GM18520 (cell line): ENCODE results near the gene RAB40C.

Experiments used
- ATAC-seq: cut with Tn5 transposase; IDR thresholded peaks from one replicate; pipeline ENCODE4 v1.9.1; 2021; ENCODE audit not compliant: unreplicated experiment

RAB40C gene

DNA sequence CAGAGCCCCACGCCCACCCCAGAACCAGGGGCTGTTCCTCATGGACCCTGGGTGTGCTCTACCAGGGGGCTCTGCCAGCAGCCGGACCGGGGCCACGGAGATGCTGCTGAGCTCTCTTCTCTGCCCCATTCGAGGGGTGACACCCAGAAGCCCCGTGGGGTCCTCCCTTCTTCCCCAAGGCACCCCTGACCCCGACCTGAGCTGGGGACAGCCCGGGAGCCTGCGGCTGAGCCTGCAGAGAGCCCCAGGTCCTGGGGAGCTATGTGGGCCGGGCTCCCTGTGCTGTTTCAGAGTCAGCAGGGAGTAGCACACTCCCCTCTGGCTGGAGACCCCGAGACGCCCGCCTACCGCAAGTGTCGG lies 30.9 kb upstream of the RAB40C start:
- no peak for ATAC-seq

DNA sequence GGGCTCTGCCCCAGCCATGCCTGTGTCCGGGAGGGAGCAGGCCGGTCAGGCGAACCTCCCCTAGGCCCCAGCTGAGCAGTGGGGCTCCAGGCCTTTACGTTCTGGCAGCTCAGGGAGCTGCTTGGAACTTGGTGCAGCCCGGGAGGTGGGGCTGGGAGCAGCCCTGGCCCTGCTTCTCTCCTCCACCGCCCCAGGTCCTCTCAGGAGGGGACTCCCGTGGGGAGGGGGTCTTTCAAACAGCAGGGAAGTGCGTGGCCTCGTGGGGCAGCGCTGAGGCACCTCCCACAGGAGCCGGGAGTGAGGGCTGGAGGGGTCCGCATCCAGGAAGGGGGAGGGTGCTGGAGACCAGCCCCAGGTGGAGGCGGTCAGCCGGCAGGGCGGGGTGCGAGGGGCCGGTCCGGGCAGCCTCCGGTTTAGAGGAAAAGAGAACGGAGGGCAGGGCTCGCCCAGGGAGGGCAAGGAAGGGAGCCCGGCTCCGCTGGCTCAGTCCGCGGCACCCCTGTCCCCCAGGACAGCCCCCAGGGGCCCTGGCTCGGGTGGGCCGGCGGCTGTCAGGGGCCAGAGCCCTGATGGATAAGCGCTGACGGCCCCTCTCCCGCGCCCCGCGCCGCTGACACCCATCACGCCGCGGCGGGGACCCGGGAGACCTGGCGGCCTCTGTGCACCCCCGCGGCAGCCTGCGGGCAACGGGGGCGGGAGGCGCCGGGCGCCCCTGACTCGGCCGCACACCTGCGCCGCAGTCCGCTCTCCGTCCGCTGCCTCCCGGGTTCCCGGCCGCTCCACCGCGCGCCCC lies 30.3 kb upstream of the RAB40C start:
- no peak for ATAC-seq

DNA sequence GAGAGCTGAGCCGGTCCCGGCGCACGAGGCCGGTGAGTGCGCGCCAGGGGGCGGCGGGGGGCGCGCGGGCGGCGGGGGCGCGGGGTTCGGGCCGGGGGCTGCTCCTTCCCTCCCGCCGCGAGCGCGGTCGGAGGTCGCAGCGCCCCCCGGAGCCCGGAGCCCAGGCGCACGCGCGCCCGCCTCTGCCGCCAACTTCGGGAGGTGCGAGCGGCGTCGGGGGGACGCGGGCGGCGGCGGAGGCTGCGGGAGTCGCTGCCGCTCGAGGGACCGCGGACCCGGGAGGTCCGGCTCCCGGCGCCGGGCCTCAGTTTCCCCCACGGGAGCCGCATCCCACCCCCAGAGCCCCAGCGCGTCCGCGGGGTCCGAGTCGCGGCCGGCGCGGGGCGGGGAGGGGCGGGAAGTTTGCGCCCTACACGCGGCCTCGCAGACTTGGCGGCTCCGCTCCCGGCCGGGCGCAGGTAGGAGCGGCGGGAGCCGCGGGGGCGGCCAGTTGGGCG lies 29.6 kb upstream of the RAB40C start, which contains the start of gene PRR35:
TSS of gene PRR35 (plus strand) at position 191 of the 497 bp plus-strand sequence. CDS start 2,901 bp downstream, outside the sequence.
- no peak for ATAC-seq

DNA sequence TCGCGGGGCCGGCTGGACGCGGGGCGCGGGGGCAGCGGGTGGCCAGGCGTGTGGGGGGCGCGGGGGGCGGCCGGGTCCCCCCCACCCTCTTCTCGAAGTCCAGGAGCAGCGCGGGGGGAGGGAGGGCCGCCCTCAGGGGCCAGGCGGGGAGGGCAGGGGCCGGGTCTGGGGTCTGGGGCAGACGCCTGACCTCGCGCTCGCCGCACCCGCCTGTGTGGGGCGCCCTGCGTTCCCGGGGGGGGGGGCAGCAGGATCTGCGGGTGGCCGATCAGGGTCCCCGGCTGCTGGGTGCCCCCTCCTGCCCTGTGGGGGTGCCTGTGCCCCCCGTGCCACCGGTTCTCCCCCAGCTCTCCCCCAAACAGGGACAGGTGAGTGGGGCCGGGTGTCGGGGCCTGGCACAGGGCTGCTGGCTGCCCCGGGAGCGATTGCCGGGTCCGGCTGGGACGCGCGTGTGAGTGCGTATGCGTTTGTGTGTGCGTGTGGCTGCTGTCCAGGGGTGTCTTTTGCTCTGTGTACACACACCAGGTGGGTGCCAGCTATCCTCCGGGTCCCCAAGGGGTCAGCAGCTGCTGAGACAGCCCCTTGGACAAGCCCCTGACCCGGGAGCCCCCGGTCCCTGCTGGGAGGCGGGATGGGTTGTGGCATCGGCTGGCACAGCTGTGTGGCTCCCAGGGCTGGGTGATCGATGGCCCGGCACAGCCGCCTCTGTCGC lies 29.0 kb upstream of the RAB40C start:
- no peak for ATAC-seq

- no peak for ATAC-seq
Measured at GRCh38 chr16:561413-561794, 28.5 kb upstream of the RAB40C start.

DNA sequence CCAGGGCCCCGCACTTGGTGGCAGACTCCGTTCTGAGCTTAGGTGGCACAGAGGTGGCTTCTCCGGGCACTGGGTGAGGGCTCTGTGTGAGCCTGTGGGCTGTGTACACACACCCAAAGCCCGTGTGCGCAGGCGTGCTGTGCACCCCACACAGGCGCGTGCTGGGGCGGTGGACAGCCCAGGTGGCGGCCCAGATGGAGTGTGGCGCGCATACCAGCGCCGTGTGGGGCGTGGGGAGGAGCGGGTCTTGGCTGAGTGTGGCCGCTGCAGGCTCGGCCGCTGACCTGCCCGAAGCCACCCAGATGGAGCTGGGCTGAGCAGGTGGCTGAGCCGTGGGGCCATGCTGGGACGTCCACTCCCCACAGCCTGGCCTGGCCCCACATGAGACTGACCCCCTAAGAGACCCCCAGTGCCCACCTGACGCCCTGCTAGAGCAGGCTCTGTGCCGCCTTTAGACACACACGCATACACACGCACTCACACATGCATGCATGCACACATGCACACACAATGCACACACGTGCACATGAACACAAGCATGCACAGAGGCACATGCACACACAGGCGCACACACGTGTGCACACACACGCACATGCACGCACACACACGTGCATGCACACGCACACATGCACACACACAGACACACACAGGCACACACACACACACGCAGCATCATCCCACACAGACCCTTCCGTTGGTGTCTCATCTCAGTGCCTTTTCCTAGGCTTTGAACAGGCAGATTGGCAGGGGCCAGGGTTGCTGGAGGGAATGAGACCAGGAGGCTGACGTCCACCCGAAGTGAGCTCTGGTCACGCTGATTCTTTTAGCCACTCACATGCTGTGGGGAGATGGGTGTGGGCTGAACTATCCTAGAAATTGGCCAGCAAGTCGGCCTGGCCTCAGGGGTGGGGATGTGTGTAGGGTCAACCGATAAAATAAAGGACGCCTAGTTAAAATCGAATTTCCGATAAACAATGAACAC lies 27.6 kb upstream of the RAB40C start:
- no peak for ATAC-seq

DNA sequence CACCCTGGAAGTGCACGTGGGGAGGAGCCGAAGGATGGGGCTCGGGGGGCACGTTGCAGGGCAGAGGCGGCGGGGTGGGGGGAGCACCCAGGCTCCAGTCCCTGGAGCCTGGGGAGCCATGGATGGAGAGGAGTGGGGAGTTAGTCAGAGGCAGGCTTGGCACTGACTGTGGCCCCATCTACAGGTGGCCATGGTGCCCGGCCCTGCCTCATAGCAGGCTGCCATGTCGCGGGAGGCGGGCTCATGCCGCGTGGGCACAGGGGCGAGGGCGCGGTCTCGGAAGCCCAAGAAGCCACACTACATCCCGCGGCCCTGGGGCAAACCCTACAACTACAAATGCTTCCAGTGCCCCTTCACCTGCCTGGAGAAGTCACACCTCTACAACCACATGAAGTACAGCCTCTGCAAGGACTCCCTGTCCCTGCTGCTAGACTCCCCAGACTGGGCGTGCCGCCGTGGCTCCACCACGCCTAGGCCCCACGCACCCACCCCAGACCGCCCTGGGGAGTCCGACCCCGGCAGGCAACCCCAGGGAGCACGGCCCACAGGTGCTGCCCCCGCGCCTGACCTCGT lies 26.7 kb upstream of the RAB40C start:
- no peak for ATAC-seq

- ATAC-seq, result no peak
Measured at GRCh38 chr16:564690-565418, 25.0 kb upstream of the RAB40C start.

DNA sequence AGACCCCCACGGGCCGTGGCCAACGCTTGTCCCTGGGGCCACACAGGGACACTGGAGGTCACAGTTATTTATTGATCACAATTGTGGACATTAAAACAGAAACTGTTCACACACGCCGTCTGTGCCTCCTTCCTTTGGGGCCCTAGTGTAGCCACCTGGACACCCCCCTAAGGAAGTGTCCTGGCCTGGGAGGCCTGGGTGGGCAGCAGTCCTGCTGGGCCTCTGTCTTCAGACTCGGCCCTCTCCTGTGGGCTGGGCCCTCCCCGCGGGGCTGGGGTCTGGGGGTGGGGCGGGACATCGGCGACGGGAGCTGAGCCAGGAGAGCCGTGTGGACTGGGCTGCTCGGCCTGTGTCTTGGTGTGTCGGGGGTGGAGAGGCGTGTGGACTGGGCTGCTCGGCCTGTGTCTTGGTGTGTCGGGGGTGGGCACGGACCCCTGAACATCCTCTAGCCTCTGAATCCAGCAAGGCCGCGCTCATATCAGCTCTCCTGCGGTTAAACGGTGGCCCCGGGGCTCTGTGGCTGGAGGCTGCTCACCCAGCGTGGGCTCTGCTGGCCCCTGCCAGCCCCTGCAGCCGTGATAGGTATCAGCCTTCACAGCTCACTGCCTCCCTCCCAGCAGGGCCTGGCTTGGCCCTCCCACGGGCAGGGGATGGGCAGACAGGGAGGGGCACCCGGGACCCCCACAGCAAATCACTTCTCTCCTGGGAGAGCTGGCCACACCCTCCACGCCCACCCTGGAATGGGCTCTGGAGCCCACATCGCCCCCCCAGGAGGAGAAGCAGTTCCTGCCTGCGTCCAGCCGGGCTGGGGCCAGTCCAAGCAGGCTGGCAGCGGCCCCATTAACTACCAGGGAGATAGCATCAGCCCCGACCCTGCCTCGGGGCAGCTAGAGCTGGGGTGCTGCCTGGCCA lies 24.2 kb upstream of the RAB40C start:
- ATAC-seq, result no peak

- no peak for ATAC-seq
Measured at GRCh38 chr16:566475-567372, 23.1 kb upstream of the RAB40C start, which contains the start of gene NHLRC4. Gene NHLRC4 (plus strand): TSS chr16:567005. CDS start chr16:568048, 1,043 bp downstream.

DNA sequence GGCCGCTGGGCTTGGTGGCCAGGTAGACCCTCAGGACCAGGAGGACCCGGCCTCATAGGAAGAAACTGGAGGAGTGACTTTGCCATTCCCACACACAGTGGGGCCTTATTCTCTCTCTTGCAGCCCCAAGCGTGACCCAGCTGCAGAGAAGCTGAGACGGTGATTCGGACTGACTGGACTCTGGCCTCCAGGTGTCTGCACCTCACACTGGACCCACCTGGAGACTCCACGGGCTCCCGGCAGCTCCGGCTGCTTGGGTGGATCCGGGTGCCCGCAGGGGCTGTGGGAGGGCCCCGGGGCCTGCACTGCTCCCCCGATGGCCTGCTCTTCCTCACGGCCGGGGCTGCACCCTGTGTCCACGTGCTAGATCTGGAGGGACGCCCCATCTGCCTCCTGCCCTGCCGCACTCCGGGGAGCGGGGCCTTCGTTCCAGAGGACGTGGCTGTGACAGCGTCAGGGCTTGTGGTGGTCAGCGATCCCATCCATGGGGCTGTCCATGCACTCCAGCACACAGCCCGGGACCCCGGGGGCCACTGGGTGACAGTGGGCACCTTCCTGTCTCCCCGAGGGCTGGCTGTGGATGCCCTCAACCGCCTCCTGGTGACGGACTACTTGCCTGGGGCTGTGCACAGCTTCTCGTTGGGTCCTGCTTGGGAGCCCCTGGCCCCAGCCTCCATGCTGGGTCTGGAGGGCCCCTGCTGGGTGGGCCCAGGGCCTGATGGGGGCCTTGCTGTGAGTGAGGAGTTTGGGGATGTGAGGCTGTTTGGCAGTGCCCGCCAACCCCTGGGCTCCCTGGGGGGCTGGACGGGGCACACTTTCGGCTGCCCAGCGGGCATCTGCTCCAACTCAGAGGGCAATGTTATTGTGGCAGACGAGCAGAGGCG lies 22.3 kb upstream of the RAB40C start:
- no peak for ATAC-seq

DNA sequence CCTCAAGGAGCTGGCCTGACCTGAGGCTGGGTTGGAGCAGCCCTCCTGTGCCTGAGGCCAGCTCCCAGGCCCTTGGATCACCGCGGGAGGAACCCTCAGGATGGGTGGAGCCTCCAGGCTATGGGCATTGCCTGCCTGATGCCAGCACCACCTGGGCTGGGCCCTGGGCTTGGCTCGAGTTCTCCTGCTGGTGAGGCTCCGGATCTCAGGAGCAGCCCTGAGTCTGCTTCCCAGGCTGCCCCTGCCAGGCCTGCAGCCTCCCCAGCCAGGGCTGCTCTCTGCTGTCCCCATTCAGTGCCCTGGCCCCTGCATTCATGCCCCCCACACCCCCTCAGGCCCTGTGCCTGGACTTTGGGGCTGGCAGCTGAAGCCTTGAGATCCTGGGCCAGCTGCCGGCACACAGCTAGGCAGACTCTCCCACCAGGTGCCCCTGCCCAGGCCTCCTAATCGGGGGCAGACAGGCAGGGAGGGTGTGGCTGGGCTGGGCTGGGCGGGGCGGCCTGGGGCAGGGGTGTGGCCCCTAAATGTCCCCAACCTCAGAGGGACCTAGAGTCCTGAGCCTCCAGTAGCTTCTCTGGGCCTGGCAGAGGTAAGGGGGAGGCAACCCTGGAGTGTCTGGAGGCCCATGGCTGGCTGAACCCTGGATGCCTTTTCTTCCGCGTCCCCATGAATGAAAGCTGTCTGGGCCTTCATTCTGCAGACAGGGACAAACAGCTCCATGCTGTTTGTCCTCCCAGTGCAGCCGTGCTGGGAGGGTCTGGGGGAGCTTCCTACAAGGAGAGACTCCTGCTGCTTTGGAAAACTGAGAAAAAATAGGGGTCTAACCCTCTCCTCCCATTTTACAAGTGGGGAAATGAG lies 21.2 kb upstream of the RAB40C start:
- no peak for ATAC-seq

- no peak for ATAC-seq
Measured at GRCh38 chr16:569445-570254, 20.2 kb upstream of the RAB40C start, which contains the start of gene PIGQ. Gene PIGQ (plus strand): TSS chr16:569968. CDS start chr16:574075, 4,107 bp downstream.

- ATAC-seq, result no peak
Measured at GRCh38 chr16:572865-573650, 16.8 kb upstream of the RAB40C start.
